ENCODE results near the gene AKNA. TPM values are rescaled to one million over a fixed set of nuclear protein-coding genes. Genes with fewer than 3 reads are reported as not detected.

The AKNA gene
- total RNA-seq, 1 donor from 2014 or later: 43.1 TPM

- Mint-ChIP-seq H3K27ac (ENCODE audit: unreplicated experiment) (peak overlapping the region; percentile 97), H3K27me3 (ENCODE audit: low read depth) (no peaks in the 10 kb centered on the region), H3K36me3 (ENCODE audit: low read depth) (peaks cover 3% of the 10 kb centered on the region), H3K4me3 (ENCODE audit: unreplicated experiment) (peak overlapping the region; percentile 41), H3K9me3 (ENCODE audit: low read depth) (no peaks in the 10 kb centered on the region), H3K4me1 (ENCODE audit: low read depth) (peaks cover 54% of the 10 kb centered on the region)
- no peak for DNase-seq (ENCODE audit: low spot score)
- TF ChIP-seq, protein P1, sequence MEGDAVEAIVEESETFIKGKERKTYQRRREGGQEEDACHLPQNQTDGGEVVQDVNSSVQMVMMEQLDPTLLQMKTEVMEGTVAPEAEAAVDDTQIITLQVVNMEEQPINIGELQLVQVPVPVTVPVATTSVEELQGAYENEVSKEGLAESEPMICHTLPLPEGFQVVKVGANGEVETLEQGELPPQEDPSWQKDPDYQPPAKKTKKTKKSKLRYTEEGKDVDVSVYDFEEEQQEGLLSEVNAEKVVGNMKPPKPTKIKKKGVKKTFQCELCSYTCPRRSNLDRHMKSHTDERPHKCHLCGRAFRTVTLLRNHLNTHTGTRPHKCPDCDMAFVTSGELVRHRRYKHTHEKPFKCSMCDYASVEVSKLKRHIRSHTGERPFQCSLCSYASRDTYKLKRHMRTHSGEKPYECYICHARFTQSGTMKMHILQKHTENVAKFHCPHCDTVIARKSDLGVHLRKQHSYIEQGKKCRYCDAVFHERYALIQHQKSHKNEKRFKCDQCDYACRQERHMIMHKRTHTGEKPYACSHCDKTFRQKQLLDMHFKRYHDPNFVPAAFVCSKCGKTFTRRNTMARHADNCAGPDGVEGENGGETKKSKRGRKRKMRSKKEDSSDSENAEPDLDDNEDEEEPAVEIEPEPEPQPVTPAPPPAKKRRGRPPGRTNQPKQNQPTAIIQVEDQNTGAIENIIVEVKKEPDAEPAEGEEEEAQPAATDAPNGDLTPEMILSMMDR (IDR thresholded peaks at IDR 0.05): no peak
Measured at GRCh38 chr9:114394523-114395333, 6.9 kb upstream of the AKNA start.

DNA sequence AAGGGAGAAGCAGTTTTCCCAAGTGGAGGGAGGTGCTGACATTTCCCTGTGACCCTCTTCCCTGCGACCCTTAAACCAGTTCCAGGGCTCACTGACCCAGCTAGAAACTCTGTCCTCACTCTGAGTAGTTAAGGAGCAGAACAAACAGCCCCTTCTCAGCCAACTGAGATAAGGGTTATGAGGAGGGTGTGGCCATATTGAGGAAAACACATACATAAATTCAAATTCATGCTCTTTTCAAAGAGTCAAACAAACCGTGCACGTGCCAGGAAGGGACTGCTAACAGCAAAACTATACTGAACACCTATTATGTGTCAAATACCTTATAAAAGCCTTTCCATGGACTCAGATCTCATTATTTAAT is 4.9 kb upstream of the AKNA start:
- Mint-ChIP-seq H3K27me3 (ENCODE audit: low read depth) (no peaks in the 10 kb centered on the region), H3K36me3 (ENCODE audit: low read depth) (peaks cover 3% of the 10 kb centered on the region), H3K4me3 (ENCODE audit: unreplicated experiment) (no peak overlapping the region), H3K4me1 (ENCODE audit: low read depth) (peaks cover 72% of the 10 kb centered on the region), H3K27ac (ENCODE audit: unreplicated experiment) (peak overlapping the region; percentile 20), H3K9me3 (ENCODE audit: low read depth) (no peaks in the 10 kb centered on the region)
- no peak for DNase-seq (ENCODE audit: low spot score)
- TF ChIP-seq, protein P1 (IDR thresholded peaks at IDR 0.05): no peak

- H3K36me3 Mint-ChIP-seq (ENCODE audit: low read depth): peaks cover 3% of the 10 kb centered on the region
- H3K27ac Mint-ChIP-seq (ENCODE audit: unreplicated experiment): no peak overlapping the region
- DNase-seq (ENCODE audit: low spot score): no peak
- H3K9me3 Mint-ChIP-seq (ENCODE audit: low read depth): no peaks in the 10 kb centered on the region
- peaks cover 68% of the 10 kb centered on the region for H3K4me1 Mint-ChIP-seq (ENCODE audit: low read depth)
- H3K27me3 Mint-ChIP-seq (ENCODE audit: low read depth): no peaks in the 10 kb centered on the region
- H3K4me3 Mint-ChIP-seq (ENCODE audit: unreplicated experiment): no peak overlapping the region
- TF ChIP-seq, protein P1 (IDR thresholded peaks at IDR 0.05): no peak
Measured at GRCh38 chr9:114390952-114391351, 3.2 kb upstream of the AKNA start.

DNA sequence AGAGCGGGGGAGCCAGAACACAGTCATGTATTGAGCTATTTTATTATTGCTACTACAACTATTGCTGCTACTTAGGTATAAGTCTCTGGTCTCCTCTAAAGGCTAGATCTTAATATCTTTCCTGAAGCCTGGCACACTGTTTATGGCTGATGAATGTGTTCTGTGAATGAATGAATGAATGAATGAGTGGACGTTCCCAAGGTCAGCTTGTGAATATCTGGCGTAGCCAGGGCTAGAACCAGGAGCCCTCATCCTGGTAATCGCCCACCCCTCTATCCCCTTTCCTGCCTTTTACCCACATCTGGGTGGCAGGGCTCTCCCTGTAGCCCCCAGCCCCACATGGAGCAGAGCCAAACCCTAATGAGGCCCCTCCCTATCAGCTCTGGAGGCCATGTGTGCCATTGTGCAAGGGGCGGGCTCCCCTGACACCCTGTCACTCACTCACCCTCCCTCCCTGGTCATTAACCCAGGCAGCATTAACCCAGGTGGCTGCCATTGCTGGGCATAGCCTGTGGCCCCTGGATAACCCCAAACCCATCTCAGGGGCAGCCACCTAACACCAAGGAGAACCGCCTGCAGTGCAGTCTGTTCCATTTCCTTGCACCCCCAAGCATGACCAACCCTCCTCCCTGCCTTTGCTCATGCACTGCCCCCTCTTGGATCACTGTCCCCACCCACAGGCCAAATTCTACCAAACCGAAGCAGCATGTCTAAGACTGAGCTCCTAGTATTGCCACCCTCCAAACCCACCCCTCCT is 2.0 kb upstream of the AKNA start:
- DNase-seq (ENCODE audit: low spot score): no peak
- no peak overlapping the region for H3K4me3 Mint-ChIP-seq (ENCODE audit: unreplicated experiment)

More for the DNA sequence above, 2.0 kb upstream of the AKNA start:
- Mint-ChIP-seq H3K4me1 (ENCODE audit: low read depth) (peaks cover 68% of the 10 kb centered on the region), H3K9me3 (ENCODE audit: low read depth) (no peaks in the 10 kb centered on the region), H3K27ac (ENCODE audit: unreplicated experiment) (peak overlapping the region; percentile 38), H3K27me3 (ENCODE audit: low read depth) (no peaks in the 10 kb centered on the region), H3K36me3 (ENCODE audit: low read depth) (peaks cover 3% of the 10 kb centered on the region)
- TF ChIP-seq, protein P1 (IDR thresholded peaks at IDR 0.05): no peak

All from chondrocyte (in vitro differentiated cells).